SK-N-SH (cell line): ENCODE data around the gene FLRT1.

ENCODE experiments used
- CHD2 ChIP-seq: fragments of 150-350 bp; IDR thresholded peaks from 2 replicates; pipeline ENCODE4 v1.6.1; 2018; ENCODE audit warnings: low read length; ENCODE audit not compliant: partially characterized antibody
- JUND ChIP-seq: IDR thresholded peaks from 2 replicates; pipeline ENCODE4 v1.4.0; 2012
- MXI1 ChIP-seq: IDR thresholded peaks from 2 replicates; pipeline ENCODE4 v1.6.1; 2012; ENCODE audit warnings: mild to moderate bottlenecking, low read depth, low read length, improper control_type of control experiment
- NRF1 ChIP-seq: IDR thresholded peaks from 2 replicates; pipeline ENCODE4 v1.6.1; 2012; ENCODE audit warnings: low read depth, mild to moderate bottlenecking, low read length
- POLR2AphosphoS5 ChIP-seq: IDR thresholded peaks from 2 replicates; pipeline ENCODE4 v1.6.1; 2012; ENCODE audit warnings: low read depth, low read length
- RAD21 ChIP-seq: IDR thresholded peaks from 2 replicates; pipeline ENCODE4 v1.6.1; 2012; ENCODE audit warnings: mild to moderate bottlenecking, low read length
- TEAD4 ChIP-seq: IDR thresholded peaks from 2 replicates; pipeline ENCODE4 v1.4.0; 2012; ENCODE audit warnings: mild to moderate bottlenecking, borderline replicate concordance; ENCODE audit not compliant: insufficient read depth
- TF ChIP-seq, protein P1 (sequence below): fragments of 200-600 bp; sonication (generic); IDR thresholded peaks from 2 replicates; pipeline ENCODE4 v1.6.1; 2017; ENCODE audit warnings: antibody characterized with exemption, mild to moderate bottlenecking, moderate library complexity
- TF ChIP-seq, protein P2 (sequence below): IDR thresholded peaks from 2 replicates; pipeline ENCODE4; 2012
- TF ChIP-seq, protein P3 (sequence below): fragments of 150-350 bp; IDR thresholded peaks from 2 replicates; pipeline ENCODE4 v1.6.1; 2017; ENCODE audit warnings: antibody characterized with exemption, low read length, low read depth, borderline replicate concordance
- TF ChIP-seq, protein P4 (sequence below): IDR thresholded peaks from 2 replicates; pipeline ENCODE4 v1.6.1; 2012; ENCODE audit warnings: mild to moderate bottlenecking, low read depth, low read length, moderate library complexity

DNA sequence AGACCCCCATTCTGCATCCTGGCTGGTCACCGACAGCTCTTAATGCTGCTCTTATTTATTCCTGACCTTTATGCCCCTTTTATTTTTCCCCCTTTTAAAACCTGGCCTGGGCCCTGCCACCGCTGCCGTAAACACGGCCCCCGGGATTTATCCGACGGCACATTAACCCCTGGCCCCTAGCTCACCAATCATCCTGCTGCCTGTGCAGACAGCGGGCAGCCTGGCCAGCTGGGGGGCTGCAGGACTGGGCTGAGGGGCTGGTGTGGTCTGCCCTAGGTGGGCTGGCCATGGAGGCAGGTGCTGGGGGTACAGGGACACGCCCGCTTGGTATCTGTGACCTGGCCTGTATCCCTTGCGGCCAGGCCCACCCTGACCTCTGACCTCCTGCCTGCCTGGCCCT, 21.4 kb upstream of the FLRT1 start:
- TF ChIP-seq, protein P1, sequence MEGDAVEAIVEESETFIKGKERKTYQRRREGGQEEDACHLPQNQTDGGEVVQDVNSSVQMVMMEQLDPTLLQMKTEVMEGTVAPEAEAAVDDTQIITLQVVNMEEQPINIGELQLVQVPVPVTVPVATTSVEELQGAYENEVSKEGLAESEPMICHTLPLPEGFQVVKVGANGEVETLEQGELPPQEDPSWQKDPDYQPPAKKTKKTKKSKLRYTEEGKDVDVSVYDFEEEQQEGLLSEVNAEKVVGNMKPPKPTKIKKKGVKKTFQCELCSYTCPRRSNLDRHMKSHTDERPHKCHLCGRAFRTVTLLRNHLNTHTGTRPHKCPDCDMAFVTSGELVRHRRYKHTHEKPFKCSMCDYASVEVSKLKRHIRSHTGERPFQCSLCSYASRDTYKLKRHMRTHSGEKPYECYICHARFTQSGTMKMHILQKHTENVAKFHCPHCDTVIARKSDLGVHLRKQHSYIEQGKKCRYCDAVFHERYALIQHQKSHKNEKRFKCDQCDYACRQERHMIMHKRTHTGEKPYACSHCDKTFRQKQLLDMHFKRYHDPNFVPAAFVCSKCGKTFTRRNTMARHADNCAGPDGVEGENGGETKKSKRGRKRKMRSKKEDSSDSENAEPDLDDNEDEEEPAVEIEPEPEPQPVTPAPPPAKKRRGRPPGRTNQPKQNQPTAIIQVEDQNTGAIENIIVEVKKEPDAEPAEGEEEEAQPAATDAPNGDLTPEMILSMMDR: no peak
- TF ChIP-seq TEAD4 (no peak), POLR2AphosphoS5 (no peak), NRF1 (no peak), CHD2 (no peak), JUND (no peak), MXI1 (no peak), RAD21 (no peak)
- TF ChIP-seq, protein P2, sequence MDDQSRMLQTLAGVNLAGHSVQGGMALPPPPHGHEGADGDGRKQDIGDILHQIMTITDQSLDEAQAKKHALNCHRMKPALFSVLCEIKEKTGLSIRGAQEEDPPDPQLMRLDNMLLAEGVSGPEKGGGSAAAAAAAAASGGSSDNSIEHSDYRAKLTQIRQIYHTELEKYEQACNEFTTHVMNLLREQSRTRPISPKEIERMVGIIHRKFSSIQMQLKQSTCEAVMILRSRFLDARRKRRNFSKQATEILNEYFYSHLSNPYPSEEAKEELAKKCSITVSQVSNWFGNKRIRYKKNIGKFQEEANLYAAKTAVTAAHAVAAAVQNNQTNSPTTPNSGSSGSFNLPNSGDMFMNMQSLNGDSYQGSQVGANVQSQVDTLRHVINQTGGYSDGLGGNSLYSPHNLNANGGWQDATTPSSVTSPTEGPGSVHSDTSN: no peak
- TF ChIP-seq, protein P3, sequence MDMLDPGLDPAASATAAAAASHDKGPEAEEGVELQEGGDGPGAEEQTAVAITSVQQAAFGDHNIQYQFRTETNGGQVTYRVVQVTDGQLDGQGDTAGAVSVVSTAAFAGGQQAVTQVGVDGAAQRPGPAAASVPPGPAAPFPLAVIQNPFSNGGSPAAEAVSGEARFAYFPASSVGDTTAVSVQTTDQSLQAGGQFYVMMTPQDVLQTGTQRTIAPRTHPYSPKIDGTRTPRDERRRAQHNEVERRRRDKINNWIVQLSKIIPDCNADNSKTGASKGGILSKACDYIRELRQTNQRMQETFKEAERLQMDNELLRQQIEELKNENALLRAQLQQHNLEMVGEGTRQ: no peak
- TF ChIP-seq, protein P4, sequence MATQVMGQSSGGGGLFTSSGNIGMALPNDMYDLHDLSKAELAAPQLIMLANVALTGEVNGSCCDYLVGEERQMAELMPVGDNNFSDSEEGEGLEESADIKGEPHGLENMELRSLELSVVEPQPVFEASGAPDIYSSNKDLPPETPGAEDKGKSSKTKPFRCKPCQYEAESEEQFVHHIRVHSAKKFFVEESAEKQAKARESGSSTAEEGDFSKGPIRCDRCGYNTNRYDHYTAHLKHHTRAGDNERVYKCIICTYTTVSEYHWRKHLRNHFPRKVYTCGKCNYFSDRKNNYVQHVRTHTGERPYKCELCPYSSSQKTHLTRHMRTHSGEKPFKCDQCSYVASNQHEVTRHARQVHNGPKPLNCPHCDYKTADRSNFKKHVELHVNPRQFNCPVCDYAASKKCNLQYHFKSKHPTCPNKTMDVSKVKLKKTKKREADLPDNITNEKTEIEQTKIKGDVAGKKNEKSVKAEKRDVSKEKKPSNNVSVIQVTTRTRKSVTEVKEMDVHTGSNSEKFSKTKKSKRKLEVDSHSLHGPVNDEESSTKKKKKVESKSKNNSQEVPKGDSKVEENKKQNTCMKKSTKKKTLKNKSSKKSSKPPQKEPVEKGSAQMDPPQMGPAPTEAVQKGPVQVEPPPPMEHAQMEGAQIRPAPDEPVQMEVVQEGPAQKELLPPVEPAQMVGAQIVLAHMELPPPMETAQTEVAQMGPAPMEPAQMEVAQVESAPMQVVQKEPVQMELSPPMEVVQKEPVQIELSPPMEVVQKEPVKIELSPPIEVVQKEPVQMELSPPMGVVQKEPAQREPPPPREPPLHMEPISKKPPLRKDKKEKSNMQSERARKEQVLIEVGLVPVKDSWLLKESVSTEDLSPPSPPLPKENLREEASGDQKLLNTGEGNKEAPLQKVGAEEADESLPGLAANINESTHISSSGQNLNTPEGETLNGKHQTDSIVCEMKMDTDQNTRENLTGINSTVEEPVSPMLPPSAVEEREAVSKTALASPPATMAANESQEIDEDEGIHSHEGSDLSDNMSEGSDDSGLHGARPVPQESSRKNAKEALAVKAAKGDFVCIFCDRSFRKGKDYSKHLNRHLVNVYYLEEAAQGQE: no peak
